Measurements from ENCODE around the gene CNOT2.
"Not testable (repeated sequence)": the region's sequence is repeated elsewhere in the genome, so short reads cannot be mapped to it uniquely, and the experiment has no call there.

The CNOT2 gene

GRCh38 chr12:70366581-70367257 lies 123.5 kb downstream of the CNOT2 start:
- DNase-seq (ENCODE audit: low spot score), result peak; percentile 48

- DNase-seq (ENCODE audit: low spot score), result peak; percentile 12
Measured at GRCh38 chr12:70367258-70368141, 124.3 kb downstream of the CNOT2 start.

- DNase-seq (ENCODE audit: low spot score), result no peak
Measured at GRCh38 chr12:70372881-70373280, 129.6 kb downstream of the CNOT2 start.

- no peak for DNase-seq (ENCODE audit: low spot score)
Measured at GRCh38 chr12:70379846-70380245, 136.6 kb downstream of the CNOT2 start.

GRCh38 chr12:70383484-70383883 lies 140.3 kb downstream of the CNOT2 start:
- DNase-seq (ENCODE audit: low spot score), result no peak

GRCh38 chr12:70383886-70384285 lies 140.7 kb downstream of the CNOT2 start:
- no peak for DNase-seq (ENCODE audit: low spot score)

- no peak for DNase-seq (ENCODE audit: low spot score)
Measured at GRCh38 chr12:70386771-70387170, 143.5 kb downstream of the CNOT2 start.

- DNase-seq (ENCODE audit: low spot score), result no peak
Measured at GRCh38 chr12:70389678-70390077, 146.4 kb downstream of the CNOT2 start.

- DNase-seq (ENCODE audit: low spot score), result not testable (repeated sequence)
Measured at GRCh38 chr12:70392631-70393030, 149.4 kb downstream of the CNOT2 start.

- DNase-seq (ENCODE audit: low spot score), result peak; percentile 25
Measured at GRCh38 chr12:70393787-70394499, 150.7 kb downstream of the CNOT2 start.

- no peak for DNase-seq (ENCODE audit: low spot score)
Measured at GRCh38 chr12:70398002-70398401, 154.8 kb downstream of the CNOT2 start.

GRCh38 chr12:70398862-70399261 lies 155.6 kb downstream of the CNOT2 start:
- DNase-seq (ENCODE audit: low spot score), result no peak

- DNase-seq (ENCODE audit: low spot score), result no peak
Measured at GRCh38 chr12:70399311-70399710, 156.1 kb downstream of the CNOT2 start.

GRCh38 chr12:70400124-70400523 lies 156.9 kb downstream of the CNOT2 start:
- DNase-seq (ENCODE audit: low spot score), result no peak

GRCh38 chr12:70402597-70402996 lies 159.4 kb downstream of the CNOT2 start:
- DNase-seq (ENCODE audit: low spot score), result no peak

- no peak for DNase-seq (ENCODE audit: low spot score)
Measured at GRCh38 chr12:70403826-70404225, 160.6 kb downstream of the CNOT2 start.

Measured in AG20443 (cell line).